Renal pelvis (tissue), 4 donors: ENCODE measurements around the gene IKZF3. TPM values are rescaled to one million over a fixed set of nuclear protein-coding genes. Genes with fewer than 3 reads are reported as not detected.
"Not testable (repeated sequence)": the region's sequence is repeated elsewhere in the genome, so short reads cannot be mapped to it uniquely, and the experiment has no call there.

Experiments
- DNase-seq: peaks from one replicate; pipeline ENCODE4 v3.0.0-alpha.2; 2013
- polyA plus RNA-seq, 3 donors: library from polyadenylated mRNA; unstranded; fragments of 120-200 nt; gene quantifications; one replicate each; pipeline ENCODE4 v1.2.1, GENCODE V29; 2013; ENCODE audit not compliant: insufficient read length in 3 of 3

Gene IKZF3
- polyA plus RNA-seq, 3 donors, result 0.23 to 0.33 (median 0.30) TPM

DNA sequence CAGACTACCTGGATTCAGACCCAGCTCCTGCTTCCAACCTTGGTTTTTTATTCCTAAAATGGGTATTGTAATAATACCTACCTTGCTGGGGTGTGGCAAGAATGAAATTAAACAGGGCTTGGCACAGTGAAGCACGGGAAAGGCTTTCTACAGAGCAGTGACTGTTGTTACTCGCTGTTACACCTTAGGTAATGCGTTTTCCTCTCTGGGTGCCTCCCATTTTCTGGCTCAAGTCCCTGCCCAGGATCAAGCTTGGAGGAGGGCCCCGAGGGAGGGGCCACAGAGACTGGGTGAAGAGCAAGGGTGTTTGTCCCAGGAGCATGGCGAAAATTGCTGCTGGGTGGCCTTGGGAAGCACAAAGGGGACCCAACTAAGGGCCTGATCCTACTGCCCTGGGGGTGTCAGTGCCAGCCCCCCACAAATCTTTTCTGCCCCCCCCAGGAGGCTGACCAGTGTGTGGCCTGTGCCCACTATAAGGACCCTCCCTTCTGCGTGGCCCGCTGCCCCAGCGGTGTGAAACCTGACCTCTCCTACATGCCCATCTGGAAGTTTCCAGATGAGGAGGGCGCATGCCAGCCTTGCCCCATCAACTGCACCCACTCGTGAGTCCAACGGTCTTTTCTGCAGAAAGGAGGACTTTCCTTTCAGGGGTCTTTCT, 147.1 kb downstream of the IKZF3 start:
- no peak for DNase-seq

DNA sequence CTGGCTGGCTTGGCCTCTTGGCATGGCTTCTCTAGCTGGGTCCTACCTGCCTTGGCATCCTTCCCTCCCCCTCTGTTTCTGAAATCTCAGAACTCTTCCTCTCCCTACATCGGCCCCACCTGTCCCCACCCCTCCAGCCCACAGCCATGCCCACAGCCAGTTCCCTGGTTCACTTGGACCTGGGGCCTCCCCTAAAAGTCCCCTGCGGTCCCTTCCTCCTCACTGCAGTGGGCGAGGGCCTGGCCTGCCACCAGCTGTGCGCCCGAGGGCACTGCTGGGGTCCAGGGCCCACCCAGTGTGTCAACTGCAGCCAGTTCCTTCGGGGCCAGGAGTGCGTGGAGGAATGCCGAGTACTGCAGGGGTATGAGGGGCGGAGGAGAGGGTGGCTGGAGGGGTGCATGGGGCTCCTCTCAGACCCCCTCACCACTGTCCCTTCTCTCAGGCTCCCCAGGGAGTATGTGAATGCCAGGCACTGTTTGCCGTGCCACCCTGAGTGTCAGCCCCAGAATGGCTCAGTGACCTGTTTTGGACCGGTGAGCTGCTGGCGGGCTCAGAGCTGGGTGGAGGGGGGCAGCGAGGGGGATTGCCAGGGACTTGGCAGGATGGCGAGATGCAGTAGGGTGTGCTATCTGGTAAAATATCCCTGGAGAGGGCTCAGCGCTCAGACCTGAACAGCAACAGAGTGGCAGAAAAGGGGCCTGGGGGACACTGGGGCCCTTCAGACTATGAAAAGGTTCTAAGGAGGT, 147.9 kb downstream of the IKZF3 start:
- DNase-seq, result no peak

DNA sequence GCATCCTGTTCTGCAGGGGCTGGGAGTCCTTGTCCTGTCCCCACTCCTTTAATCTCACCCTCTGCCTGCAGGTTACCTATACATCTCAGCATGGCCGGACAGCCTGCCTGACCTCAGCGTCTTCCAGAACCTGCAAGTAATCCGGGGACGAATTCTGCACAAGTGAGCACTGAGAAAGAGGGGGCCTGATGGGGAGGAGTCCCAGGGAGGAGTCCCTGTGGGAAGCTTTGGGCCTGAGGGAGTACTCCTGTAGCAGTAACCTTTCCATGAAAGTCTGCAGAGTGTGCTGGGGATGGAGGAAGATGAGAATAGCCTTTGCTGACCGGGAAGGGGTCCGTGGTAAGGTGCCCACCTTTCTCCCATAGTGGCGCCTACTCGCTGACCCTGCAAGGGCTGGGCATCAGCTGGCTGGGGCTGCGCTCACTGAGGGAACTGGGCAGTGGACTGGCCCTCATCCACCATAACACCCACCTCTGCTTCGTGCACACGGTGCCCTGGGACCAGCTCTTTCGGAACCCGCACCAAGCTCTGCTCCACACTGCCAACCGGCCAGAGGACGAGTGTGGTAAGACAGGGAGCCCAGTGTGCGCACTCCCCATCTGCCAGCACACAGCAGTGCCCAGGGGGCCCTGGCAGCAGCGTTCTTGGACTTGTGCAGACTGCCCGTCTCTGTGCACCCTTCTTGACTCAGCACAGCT, 148.6 kb downstream of the IKZF3 start:
- DNase-seq, result no peak

DNA sequence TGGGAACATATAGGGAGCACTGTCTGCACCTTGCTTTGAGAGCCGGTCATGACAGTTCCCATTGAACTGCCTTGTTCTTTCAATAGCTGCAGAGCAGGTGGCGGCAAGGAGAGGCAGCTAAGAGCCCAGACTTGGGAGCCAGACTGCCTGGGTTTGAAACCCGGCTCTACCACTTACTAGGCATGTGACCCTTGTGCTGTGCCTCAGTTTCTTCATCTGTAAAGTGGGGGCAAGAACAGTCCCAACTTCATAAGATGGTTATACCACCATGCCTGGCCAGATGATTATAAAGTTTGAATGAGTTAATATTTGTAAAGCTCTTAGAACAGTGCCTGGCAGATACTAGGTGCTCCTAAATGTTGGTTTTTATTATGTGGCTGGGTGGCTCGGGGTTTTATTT, 149.9 kb downstream of the IKZF3 start:
- no peak for DNase-seq

DNA sequence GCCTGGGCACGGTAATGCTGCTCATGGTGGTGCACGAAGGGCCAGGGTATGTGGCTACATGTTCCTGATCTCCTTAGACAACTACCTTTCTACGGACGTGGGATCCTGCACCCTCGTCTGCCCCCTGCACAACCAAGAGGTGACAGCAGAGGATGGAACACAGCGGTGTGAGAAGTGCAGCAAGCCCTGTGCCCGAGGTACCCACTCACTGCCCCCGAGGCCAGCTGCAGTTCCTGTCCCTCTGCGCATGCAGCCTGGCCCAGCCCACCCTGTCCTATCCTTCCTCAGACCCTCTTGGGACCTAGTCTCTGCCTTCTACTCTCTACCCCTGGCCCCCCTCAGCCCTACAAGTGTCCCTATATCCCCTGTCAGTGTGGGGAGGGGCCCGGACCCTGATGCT, 152.3 kb downstream of the IKZF3 start:
- no peak for DNase-seq

DNA sequence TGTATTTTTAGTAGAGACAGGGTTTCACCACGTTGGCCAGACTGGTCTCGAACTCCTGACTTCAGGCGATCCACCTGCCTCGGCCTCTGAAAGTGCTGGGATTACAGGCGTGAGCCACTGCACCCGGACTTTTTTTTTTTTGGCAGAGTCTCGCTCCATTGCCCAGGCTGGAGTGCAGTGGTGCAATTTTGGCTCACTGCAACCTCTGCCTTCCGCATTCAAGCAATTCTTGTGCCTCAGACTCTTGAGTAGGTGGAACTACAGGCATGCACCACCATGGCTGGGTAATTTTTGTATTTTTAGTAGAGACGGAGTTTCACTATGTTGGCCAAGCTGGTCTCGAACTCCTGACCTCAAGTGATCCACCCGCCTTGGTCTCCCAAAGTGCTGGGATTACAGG, 153.0 kb downstream of the IKZF3 start:
- not testable (repeated sequence) for DNase-seq

DNA sequence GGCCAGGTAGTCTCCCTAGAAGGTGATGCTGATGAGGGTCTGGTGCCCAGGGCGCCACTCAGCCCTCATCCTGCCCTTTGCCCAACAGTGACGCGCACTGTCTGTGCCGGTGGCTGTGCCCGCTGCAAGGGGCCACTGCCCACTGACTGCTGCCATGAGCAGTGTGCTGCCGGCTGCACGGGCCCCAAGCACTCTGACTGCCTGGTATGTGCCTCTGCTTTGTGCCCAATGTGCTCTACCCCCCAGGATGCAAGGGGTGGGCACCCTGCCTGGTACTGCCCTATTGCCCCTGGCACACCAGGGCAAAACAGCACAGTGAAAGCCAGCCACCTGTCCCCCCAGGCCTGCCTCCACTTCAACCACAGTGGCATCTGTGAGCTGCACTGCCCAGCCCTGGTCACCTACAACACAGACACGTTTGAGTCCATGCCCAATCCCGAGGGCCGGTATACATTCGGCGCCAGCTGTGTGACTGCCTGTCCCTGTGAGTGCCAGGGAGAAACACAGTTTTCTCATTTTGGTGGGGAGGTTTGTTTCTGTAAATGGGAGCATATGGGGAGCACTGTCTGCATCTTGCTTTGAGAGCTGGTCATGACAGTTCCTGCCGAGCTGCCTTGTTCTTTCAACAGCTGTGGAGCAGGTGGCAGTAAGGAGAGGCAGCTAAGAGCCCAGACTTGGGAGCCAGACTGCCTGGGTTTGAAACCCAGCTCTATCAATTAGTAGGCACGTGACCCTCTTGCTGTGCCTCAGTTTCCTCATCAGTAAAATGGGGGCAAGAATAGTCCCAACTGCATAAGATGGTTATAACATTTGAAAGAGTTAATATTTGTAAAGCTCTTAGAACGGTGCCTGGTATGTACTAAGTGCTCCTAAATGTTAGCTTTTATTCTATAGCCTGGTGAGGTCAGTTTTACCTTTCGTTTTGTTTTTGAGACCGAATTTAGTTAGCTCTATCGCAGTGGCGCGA, 153.8 kb downstream of the IKZF3 start:
- DNase-seq, result no peak

DNA sequence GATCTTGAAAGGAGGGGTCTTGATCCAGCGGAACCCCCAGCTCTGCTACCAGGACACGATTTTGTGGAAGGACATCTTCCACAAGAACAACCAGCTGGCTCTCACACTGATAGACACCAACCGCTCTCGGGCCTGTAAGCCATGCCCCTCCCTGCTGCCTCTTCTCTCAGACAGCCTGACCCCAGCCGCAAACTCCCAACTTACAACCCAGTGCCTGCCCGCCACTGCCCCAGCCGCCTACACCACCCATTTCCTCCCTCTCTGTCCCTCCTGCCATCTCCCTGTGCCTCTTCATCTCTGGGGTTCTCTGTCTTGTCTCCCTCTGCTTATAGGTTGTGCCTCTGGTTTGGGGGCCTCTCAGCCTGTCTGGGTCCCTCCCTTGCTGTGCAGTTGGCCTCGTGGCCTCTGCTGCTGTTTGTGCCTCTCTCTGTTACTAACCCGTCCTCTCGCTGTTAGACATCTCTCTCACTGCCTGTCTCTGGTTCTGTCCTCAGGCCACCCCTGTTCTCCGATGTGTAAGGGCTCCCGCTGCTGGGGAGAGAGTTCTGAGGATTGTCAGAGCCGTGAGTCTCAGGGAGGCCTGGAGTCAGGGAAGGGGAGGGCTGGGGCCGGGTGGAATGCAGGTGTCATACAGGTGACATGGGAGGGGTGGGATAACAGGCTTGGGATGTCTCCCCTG, 154.7 kb downstream of the IKZF3 start:
- no peak for DNase-seq

Other genes starting within 250 kb of the IKZF3 start
- 10 to 100 TPM in 2 of 3 donors, 1 to 10 TPM in 1; 9.1 to 13.6 (median 12.2) TPM for gene PPP1R1B, start 237.4 kb downstream of the IKZF3 start, polyA plus RNA-seq
- gene STARD3, start 227.2 kb downstream of the IKZF3 start, polyA plus RNA-seq, result 10 to 100 TPM; 49.1 to 54.7 (median 54.3) TPM
- 1 to 10 TPM; 1.5 to 2.0 (median 1.9) TPM for gene TCAP, start 199.0 kb downstream of the IKZF3 start, polyA plus RNA-seq
- 1 to 10 TPM; 3.0 to 3.9 (median 3.3) TPM for gene PNMT, start 195.9 kb downstream of the IKZF3 start, polyA plus RNA-seq
- 10 to 100 TPM; 37.4 to 48.6 (median 43.6) TPM for gene PGAP3, start 176.3 kb downstream of the IKZF3 start, polyA plus RNA-seq
- 100 to 1,000 TPM; 178 to 214 (median 210) TPM for gene ERBB2, start 164.2 kb downstream of the IKZF3 start, polyA plus RNA-seq
- gene MIEN1, start 133.8 kb downstream of the IKZF3 start, polyA plus RNA-seq, result 10 to 100 TPM; 33.6 to 36.8 (median 35.9) TPM
- 10 to 100 TPM; 38.0 to 56.5 (median 53.2) TPM for gene GRB7, start 126.4 kb downstream of the IKZF3 start, polyA plus RNA-seq
- not detected for gene ZPBP2, start 3.9 kb upstream of the IKZF3 start, polyA plus RNA-seq
- 10 to 100 TPM; 10.7 to 29.9 (median 21.1) TPM for gene GSDMB, start 54.3 kb upstream of the IKZF3 start, polyA plus RNA-seq
- gene ORMDL3, start 63.3 kb upstream of the IKZF3 start, polyA plus RNA-seq, result 100 to 1,000 TPM in 1 of 3 donors, 10 to 100 TPM in 2; 94.8 to 106 (median 96.6) TPM
- not detected for gene LRRC3C, start 63.4 kb upstream of the IKZF3 start, polyA plus RNA-seq
- gene GSDMA, start 98.7 kb upstream of the IKZF3 start, polyA plus RNA-seq, result 1 to 10 TPM; 2.6 to 3.9 (median 2.7) TPM
- 100 to 1,000 TPM; 112 to 125 (median 121) TPM for gene PSMD3, start 116.5 kb upstream of the IKZF3 start, polyA plus RNA-seq
- gene CSF3, start 151.1 kb upstream of the IKZF3 start, polyA plus RNA-seq, result not detected
- gene MED24, start 190.1 kb upstream of the IKZF3 start, polyA plus RNA-seq, result 100 to 1,000 TPM; 104 to 132 (median 124) TPM
- gene THRA, start 198.7 kb upstream of the IKZF3 start, polyA plus RNA-seq, result 10 to 100 TPM; 52.0 to 58.3 (median 55.5) TPM
- 1 to 10 TPM; 4.0 to 4.2 (median 4.1) TPM for gene NR1D1, start 236.3 kb upstream of the IKZF3 start, polyA plus RNA-seq